GM12892 (cell line): ENCODE results near the gene LIG1.

Source experiments
- POLR2A ChIP-seq: IDR thresholded peaks from 2 replicates; pipeline ENCODE4 v1.6.1; 2011; ENCODE audit warnings: low read depth, low read length, control low read depth
- POLR2AphosphoS5 ChIP-seq: IDR thresholded peaks from 2 replicates; pipeline ENCODE4 v1.6.1; 2011; ENCODE audit warnings: low read depth, low read length, control low read depth
- TAF1 ChIP-seq: IDR thresholded peaks from 2 replicates; pipeline ENCODE4 v1.6.1; 2011; ENCODE audit warnings: low read depth, mild to moderate bottlenecking, control low read depth, low read length, borderline replicate concordance

- TF ChIP-seq POLR2AphosphoS5 = no peak
- no peak for TF ChIP-seq TAF1
- TF ChIP-seq POLR2A = no peak
Observed at GRCh38 chr19:48210005-48210404, 39.9 kb upstream of the LIG1 start.
